ENCODE results near the gene TP63.

DNA sequence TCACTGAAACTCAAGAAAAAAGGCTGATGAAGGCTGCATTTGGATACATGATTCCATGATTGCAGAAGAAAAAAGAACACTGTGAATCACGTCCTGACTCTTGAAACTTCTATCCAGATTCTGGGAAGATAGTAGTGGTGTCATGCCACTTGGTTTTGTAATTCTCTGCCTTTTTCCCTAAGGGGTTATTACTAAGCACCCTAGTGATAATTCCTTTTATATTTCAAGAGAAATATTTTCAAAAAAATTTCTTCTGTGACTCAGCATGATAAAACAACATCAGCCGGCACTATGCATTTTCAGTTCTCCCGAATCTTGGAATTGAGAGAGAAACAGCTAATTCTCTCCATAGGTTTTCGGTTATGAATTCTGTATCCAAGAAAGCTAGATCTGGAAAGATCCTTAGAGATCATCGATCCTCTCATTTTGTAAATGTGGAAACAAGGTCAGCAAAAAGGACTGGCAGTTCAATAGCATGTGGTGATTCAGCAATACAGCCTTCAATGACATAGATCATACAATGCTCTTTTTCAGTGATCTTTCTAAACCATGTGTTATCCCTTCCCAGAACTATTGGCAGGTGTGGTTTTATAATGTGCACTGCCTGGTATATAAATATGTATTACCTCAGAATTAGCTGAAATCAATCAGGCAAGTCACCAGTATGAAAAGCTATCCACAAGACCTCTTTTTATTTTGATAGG is 42.6 kb upstream of the TP63 start:
- no peak for TF ChIP-seq POLR2A (IDR thresholded peaks at IDR 0.05; ENCODE audit: low read depth, low read length)
- TF ChIP-seq POLR2AphosphoS5 (IDR thresholded peaks at IDR 0.05; ENCODE audit: low read depth, low read length) = no peak
- TF ChIP-seq TAF1 (IDR thresholded peaks at IDR 0.05; ENCODE audit: borderline replicate concordance, low read depth, low read length) = no peak
